Vagina (tissue), 2 donors: ENCODE measurements around the gene ATG5.

ENCODE experiments used
- POLR2A ChIP-seq, 2 donors: fragments of 450-650 bp; IDR thresholded peaks; one replicate each; pipeline ENCODE4 v1.6.1; 2017; ENCODE audit warnings: antibody characterized with exemption in 2 of 2, mild to moderate bottlenecking in 2 of 2, moderate library complexity in 2 of 2
- POLR2AphosphoS5 ChIP-seq, 2 donors: sonication (generic); formaldehyde crosslinking; IDR thresholded peaks; one replicate each; pipeline ENCODE4 v1.9.0; 2017; ENCODE audit warnings: antibody characterized with exemption in 2 of 2, mild to moderate bottlenecking in 2 of 2, low read depth in 1 of 2; ENCODE audit not compliant: insufficient read depth in 1 of 2
- TF ChIP-seq, protein P1 (sequence below), 3 experiments: fragments of 450-650 bp in 2 of 3; fragments of 200-600 bp in 1 of 3; sonication (generic) in 1 of 3; IDR thresholded peaks; one replicate each; pipeline ENCODE4 v1.5.1; 2017 to 2019; ENCODE audit warnings: antibody characterized with exemption in 3 of 3, mild to moderate bottlenecking in 2 of 3, moderate library complexity in 2 of 3

DNA sequence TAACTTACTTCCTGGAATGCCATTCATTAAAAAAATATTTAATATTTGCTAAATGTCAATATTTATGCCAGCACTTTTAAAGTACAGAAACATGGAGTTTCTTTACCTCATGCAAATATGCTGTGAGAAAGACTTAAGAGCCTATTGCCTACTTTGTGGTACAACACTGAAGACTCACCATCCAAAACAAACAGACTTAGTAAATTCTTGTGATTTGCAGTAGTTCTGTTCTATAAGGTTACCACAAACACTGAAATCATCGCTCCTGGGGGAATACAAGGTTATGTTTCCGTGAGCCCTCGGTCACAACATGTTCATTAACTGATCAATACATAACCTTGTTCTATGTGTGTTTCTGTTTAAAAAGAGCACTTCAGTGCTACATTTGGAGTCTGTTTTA is 78.3 kb downstream of the ATG5 start:
- no peak for TF ChIP-seq POLR2A (IDR thresholded peaks at IDR 0.05)
- TF ChIP-seq, protein P1, sequence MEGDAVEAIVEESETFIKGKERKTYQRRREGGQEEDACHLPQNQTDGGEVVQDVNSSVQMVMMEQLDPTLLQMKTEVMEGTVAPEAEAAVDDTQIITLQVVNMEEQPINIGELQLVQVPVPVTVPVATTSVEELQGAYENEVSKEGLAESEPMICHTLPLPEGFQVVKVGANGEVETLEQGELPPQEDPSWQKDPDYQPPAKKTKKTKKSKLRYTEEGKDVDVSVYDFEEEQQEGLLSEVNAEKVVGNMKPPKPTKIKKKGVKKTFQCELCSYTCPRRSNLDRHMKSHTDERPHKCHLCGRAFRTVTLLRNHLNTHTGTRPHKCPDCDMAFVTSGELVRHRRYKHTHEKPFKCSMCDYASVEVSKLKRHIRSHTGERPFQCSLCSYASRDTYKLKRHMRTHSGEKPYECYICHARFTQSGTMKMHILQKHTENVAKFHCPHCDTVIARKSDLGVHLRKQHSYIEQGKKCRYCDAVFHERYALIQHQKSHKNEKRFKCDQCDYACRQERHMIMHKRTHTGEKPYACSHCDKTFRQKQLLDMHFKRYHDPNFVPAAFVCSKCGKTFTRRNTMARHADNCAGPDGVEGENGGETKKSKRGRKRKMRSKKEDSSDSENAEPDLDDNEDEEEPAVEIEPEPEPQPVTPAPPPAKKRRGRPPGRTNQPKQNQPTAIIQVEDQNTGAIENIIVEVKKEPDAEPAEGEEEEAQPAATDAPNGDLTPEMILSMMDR (IDR thresholded peaks at IDR 0.05) = no peak
- TF ChIP-seq POLR2AphosphoS5 (IDR thresholded peaks at IDR 0.05; ENCODE audit: insufficient read depth in 1 of 2, low read depth in 1 of 2) = no peak
